Smooth muscle cell (in vitro differentiated cells): ENCODE data around the gene CLRN1. TPM values are rescaled to one million over a fixed set of nuclear protein-coding genes. Genes with fewer than 3 reads are reported as not detected.

Experiments
- DNase-seq: peaks from one replicate; lab custom pipeline; 2025; ENCODE audit not compliant: unreplicated experiment; lab: John Stamatoyannopoulos, UW
- H2AFZ ChIP-seq: fragments of 200-600 bp; sonication (generic); 2 replicates; pipeline ENCODE4 v1.6.0; 2016; ENCODE audit warnings: antibody characterized with exemption, low read depth, mild to moderate bottlenecking
- H3F3A ChIP-seq: fragments of 200-600 bp; sonication (generic); 2 replicates; pipeline ENCODE4 v1.6.0; 2017; ENCODE audit warnings: antibody characterized with exemption, low read depth
- H3K27ac ChIP-seq: fragments of 200-600 bp; sonication (generic); 2 replicates; pipeline ENCODE4 v1.5.1; 2016; ENCODE audit warnings: low read depth, mild to moderate bottlenecking
- H3K27me3 ChIP-seq: fragments of 200-600 bp; sonication (generic); 2 replicates; pipeline ENCODE4 v1.6.1; 2016; ENCODE audit warnings: low read depth, mild to moderate bottlenecking
- H3K36me3 ChIP-seq: fragments of 200-600 bp; sonication (generic); 2 replicates; pipeline ENCODE4 v1.5.1; 2016; ENCODE audit warnings: low read depth
- H3K4me1 ChIP-seq: fragments of 200-600 bp; sonication (generic); 2 replicates; pipeline ENCODE4 v1.5.1; 2016; ENCODE audit warnings: low read depth
- H3K4me2 ChIP-seq: fragments of 200-600 bp; sonication (generic); 2 replicates; pipeline ENCODE4 v1.6.0; 2016; ENCODE audit warnings: mild to moderate bottlenecking
- H3K4me3 ChIP-seq: fragments of 200-600 bp; sonication (generic); 2 replicates; pipeline ENCODE4 v1.5.1; 2016; ENCODE audit warnings: mild to moderate bottlenecking
- H3K79me2 ChIP-seq: fragments of 200-600 bp; sonication (generic); 2 replicates; pipeline ENCODE4 v1.6.0; 2016; ENCODE audit warnings: low read depth, mild to moderate bottlenecking
- H3K9ac ChIP-seq: fragments of 200-600 bp; sonication (generic); 2 replicates; pipeline ENCODE4 v1.6.0; 2016; ENCODE audit warnings: low read depth
- H3K9me3 ChIP-seq: fragments of 200-600 bp; sonication (generic); replicated peaks from 2 replicates; pipeline ENCODE4 v1.5.1; 2016; ENCODE audit warnings: low read depth
- H4K20me1 ChIP-seq: fragments of 200-600 bp; sonication (generic); 2 replicates; pipeline ENCODE4 v1.6.0; 2016; ENCODE audit warnings: low read depth
- WGBS: methylation state at CpG from one replicate; pipeline ENCODE4 v1.1.7; 2016; ENCODE audit warnings: low lambda C conversion rate; 5-methylcytosine and 5-hydroxymethylcytosine counted together
- polyA plus RNA-seq: library from polyadenylated mRNA; unstranded; fragments of >200 nt; fragmentation: Nextera tagmentation; extraction: Ambion mirVana; gene quantifications from 2 replicates; pipeline ENCODE4 v1.2.1, GENCODE V29; 2016
- total RNA-seq: library from RNA; depleted of rRNA; stranded (reverse); fragments of >200 nt; gene quantifications from 2 replicates; pipeline ENCODE4 v1.2.3, GENCODE V29; 2014
- TF ChIP-seq, protein P1 (sequence below): fragments of 200-600 bp; sonication (generic); IDR thresholded peaks from 2 replicates; pipeline ENCODE4 v1.5.1; 2017; ENCODE audit warnings: borderline replicate concordance, mild to moderate bottlenecking, antibody characterized with exemption; ENCODE audit not compliant: insufficient read depth, poor library complexity, severe bottlenecking

Gene CLRN1
- total and polyA plus RNA-seq, 2 experiments from 2014 or later: not detected

DNA sequence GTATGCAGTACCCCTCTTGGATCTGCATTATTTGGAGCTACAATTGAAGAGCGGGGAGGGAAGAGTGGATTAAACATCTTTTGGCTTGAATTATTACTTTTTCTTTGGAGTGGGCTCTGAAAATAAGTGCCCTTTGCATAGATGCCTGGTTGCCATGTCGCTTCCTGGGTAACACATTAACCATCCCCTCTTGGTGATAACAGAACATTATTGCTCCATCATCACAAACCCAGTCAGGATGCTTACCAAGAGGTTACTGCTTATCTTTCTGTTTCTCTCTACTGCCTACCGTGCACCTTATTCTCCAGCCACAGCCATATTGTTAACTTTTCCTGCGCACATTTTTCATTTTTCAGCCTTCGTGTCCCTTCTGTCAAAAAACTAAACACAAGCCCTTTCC is 42.7 kb upstream of the CLRN1 start:
- Histone ChIP-seq H3K4me1 (peaks cover 18% of the 10 kb centered on the region), H3K4me2 (no peak overlapping the region), H3F3A (no peaks in the 10 kb centered on the region), H3K9ac (no peak overlapping the region), H3K4me3 (no peak overlapping the region), H4K20me1 (no peaks in the 10 kb centered on the region), H3K36me3 (no peaks in the 10 kb centered on the region), H2AFZ (no peak overlapping the region), H3K79me2 (no peaks in the 10 kb centered on the region), H3K9me3 (no peaks in the 10 kb centered on the region), H3K27ac (no peak overlapping the region), H3K27me3 (peaks cover 18% of the 10 kb centered on the region)
- WGBS: 85% methylated on average over 5 of the region's 5 CpGs
- no peak for DNase-seq
- TF ChIP-seq, protein P1, sequence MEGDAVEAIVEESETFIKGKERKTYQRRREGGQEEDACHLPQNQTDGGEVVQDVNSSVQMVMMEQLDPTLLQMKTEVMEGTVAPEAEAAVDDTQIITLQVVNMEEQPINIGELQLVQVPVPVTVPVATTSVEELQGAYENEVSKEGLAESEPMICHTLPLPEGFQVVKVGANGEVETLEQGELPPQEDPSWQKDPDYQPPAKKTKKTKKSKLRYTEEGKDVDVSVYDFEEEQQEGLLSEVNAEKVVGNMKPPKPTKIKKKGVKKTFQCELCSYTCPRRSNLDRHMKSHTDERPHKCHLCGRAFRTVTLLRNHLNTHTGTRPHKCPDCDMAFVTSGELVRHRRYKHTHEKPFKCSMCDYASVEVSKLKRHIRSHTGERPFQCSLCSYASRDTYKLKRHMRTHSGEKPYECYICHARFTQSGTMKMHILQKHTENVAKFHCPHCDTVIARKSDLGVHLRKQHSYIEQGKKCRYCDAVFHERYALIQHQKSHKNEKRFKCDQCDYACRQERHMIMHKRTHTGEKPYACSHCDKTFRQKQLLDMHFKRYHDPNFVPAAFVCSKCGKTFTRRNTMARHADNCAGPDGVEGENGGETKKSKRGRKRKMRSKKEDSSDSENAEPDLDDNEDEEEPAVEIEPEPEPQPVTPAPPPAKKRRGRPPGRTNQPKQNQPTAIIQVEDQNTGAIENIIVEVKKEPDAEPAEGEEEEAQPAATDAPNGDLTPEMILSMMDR: no peak

DNA sequence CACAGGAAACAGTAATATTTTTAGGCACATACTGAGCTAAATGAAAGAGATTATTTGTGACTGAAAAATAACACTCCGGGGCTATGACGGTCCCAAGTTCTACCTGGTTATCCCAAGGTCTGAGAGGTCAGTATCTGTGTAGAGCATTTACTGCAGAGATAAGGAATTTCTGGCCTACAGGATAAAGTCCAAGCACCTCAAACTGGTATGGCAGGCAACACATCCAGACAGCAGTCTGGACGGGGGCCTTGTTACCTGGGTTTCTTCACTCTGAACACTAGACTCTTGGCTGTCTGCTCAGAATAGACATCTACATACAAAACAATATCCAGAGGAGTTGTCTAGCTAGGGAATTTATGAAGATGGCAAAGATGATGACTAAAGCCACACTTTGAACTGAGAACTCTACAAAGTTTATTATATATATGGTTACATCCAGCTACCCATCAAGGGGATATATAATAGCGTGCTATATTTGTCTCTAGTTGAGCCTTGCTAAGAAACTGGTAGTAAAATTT is 42.0 kb upstream of the CLRN1 start:
- no peaks in the 10 kb centered on the region for H3K9me3 ChIP-seq
- no peaks in the 10 kb centered on the region for H3F3A ChIP-seq
- H3K4me2 ChIP-seq: no peak overlapping the region
- H3K4me3 ChIP-seq: no peak overlapping the region
- no peak overlapping the region for H3K9ac ChIP-seq
- no peaks in the 10 kb centered on the region for H3K36me3 ChIP-seq
- peaks cover 18% of the 10 kb centered on the region for H3K4me1 ChIP-seq
- no peaks in the 10 kb centered on the region for H3K79me2 ChIP-seq
- DNase-seq: no peak
- no peaks in the 10 kb centered on the region for H4K20me1 ChIP-seq
- WGBS: 69% methylated on average over 4 of the region's 4 CpGs
- H3K27ac ChIP-seq: no peak overlapping the region
- TF ChIP-seq, protein P1: no peak
- peaks cover 15% of the 10 kb centered on the region for H3K27me3 ChIP-seq
- H2AFZ ChIP-seq: no peak overlapping the region

DNA sequence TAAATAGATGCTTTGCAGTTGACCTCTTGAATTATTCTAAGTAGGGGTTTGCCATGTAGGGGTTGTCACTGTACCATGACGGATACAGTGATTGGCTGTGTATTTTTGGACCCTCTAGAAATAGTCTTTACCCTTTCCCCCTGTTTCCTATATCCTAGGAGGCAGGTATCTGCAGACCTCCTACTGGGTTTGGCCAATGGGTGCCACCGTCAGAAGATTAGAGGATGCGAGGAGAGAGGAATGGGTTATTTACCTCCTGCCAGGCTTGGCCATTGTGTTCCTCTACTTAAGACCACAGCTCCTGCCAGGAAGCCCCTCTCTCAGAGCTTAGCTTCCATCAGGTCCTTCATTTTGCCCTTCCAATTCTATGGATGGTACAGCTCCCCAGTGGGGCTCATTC is 40.2 kb upstream of the CLRN1 start:
- no peaks in the 10 kb centered on the region for H3K9me3 ChIP-seq

DNA sequence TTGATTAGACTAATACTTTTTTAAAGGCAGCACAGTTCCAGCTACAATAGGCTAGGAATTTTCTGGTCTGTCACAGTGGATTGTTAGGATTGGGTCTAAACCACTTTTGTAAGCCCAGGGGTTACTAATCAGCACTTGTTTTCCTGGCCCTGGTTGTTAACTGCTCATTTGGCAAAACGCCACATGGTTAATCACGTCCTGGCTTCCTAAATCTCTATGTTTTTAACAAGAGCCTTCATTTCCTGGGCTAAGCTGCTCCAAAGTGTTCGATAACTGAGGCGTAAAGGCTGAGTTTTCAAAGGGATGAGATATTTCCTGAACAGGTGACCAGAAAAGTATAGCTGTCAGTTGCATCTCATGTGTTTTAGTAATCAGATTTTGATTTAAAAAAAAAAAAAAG is 38.9 kb upstream of the CLRN1 start:
- Histone ChIP-seq H3K9ac (no peak overlapping the region), H3K9me3 (no peaks in the 10 kb centered on the region), H3F3A (no peaks in the 10 kb centered on the region), H3K27ac (no peak overlapping the region), H2AFZ (no peak overlapping the region), H3K4me1 (peaks cover 18% of the 10 kb centered on the region), H3K27me3 (peaks cover 6% of the 10 kb centered on the region), H3K4me3 (no peak overlapping the region), H3K4me2 (no peak overlapping the region), H3K36me3 (no peaks in the 10 kb centered on the region), H4K20me1 (no peaks in the 10 kb centered on the region), H3K79me2 (no peaks in the 10 kb centered on the region)
- WGBS: 23% methylated on average over 4 of the region's 4 CpGs
- DNase-seq: no peak
- TF ChIP-seq, protein P1: no peak

More for the DNA sequence above, 40.2 kb upstream of the CLRN1 start:
- no peak overlapping the region for H2AFZ ChIP-seq
- TF ChIP-seq, protein P1: no peak
- no peak overlapping the region for H3K27ac ChIP-seq
- no peak overlapping the region for H3K4me3 ChIP-seq
- peaks cover 6% of the 10 kb centered on the region for H3K27me3 ChIP-seq
- no peak for DNase-seq
- WGBS: 90% methylated on average over 3 of the region's 3 CpGs
- H3K4me1 ChIP-seq: peaks cover 18% of the 10 kb centered on the region
- no peaks in the 10 kb centered on the region for H3K36me3 ChIP-seq
- no peak overlapping the region for H3K4me2 ChIP-seq
- no peaks in the 10 kb centered on the region for H3F3A ChIP-seq
- no peak overlapping the region for H3K9ac ChIP-seq
- H3K79me2 ChIP-seq: no peaks in the 10 kb centered on the region
- no peaks in the 10 kb centered on the region for H4K20me1 ChIP-seq
